Measurements from ENCODE around the gene UNC5A. TPM values are rescaled to one million over a fixed set of nuclear protein-coding genes. Genes with fewer than 3 reads are reported as not detected.

Gene UNC5A
- total and polyA plus RNA-seq, 2 of the 8 experiments (the other 6 are each of a cell fraction or from before 2014, with no cell fraction given): 4.0 to 7.6 TPM

- no peak overlapping the region for H2BK5ac ChIP-seq (ENCODE audit: low read depth, low read length)
- no peak overlapping the region for H2AK5ac ChIP-seq (ENCODE audit: low read depth, low read length)
- no peak overlapping the region for H4K8ac ChIP-seq (ENCODE audit: extremely low read depth, insufficient read depth, low read length)
- DNase-seq (ENCODE audit: low read depth in 1 of 2, low spot score in 2 of 2): no peak
- no peak overlapping the region for H3K56ac ChIP-seq (replicated peaks; ENCODE audit: insufficient read length, low read depth, low read length)
- H2AFZ ChIP-seq (ENCODE audit: low read length): no peak overlapping the region
- H3K79me2 ChIP-seq (ENCODE audit: control insufficient read depth in 1 of 2, insufficient read depth in 2 of 2, low read length in 2 of 2): no peaks in the 10 kb centered on the region
- no peaks in the 10 kb centered on the region for H3K4me1 ChIP-seq (replicated peaks in 1 of 4; ENCODE audit: control insufficient read depth in 3 of 4, insufficient read depth in 4 of 4, low read length in 3 of 4)
- H3K36me3 ChIP-seq (ENCODE audit: control insufficient read depth in 2 of 4, insufficient read depth in 4 of 4, low read length in 3 of 4): peaks cover 0 to 22% (median 1%) of the 10 kb centered on the region in 4 experiments; a peak in 3 of 8 replicates
- H3K9ac ChIP-seq (replicated peaks in 1 of 4; ENCODE audit: extremely low read depth in 1 of 4, low read depth in 3 of 4, low read length in 3 of 4): no peak overlapping the region
- 81% methylated on average over 1 of the region's 1 CpG; no CpG with 5 or more reads in 1 of the 2 experiments for WGBS, 2 experiments (ENCODE audit: extremely low coverage in 1 of 2, insufficient coverage in 1 of 2, insufficient read length in 1 of 2, insufficient replicate concordance in 2 of 2, low coverage in 1 of 2, low lambda C conversion rate in 2 of 2, missing lambda C conversion rate in 1 of 2)
- H3K23me2 ChIP-seq (ENCODE audit: low read depth, low read length): no peaks in the 10 kb centered on the region
- no peak overlapping the region for H2BK12ac ChIP-seq (ENCODE audit: low read depth, low read length)
- FAIRE-seq: no peak
- POLR2A ChIA-PET (ENCODE audit: partially characterized antibody): no interaction called here
- H2BK120ac ChIP-seq (replicated peaks; ENCODE audit: low read depth, low read length): no peak overlapping the region
- H3K9me3 ChIP-seq (ENCODE audit: insufficient read depth in 2 of 2, low read depth in 1 of 2, low read length in 1 of 2): no peaks in the 10 kb centered on the region
- H4K20me1 ChIP-seq (replicated peaks in 1 of 2; ENCODE audit: control insufficient read depth in 1 of 2, insufficient read depth in 2 of 2, low read length in 2 of 2): no peaks in the 10 kb centered on the region
- no peak overlapping the region for H3K27ac ChIP-seq (ENCODE audit: low read depth, low read length)
- TF ChIP-seq TBP (IDR thresholded peaks at IDR 0.05; ENCODE audit: low read depth, low read length): no peak
- TF ChIP-seq TAF1 (IDR thresholded peaks at IDR 0.05; ENCODE audit: low read depth, low read length): no peak
- no peak for TF ChIP-seq E2F6 (IDR thresholded peaks at IDR 0.05)
- no peak for TF ChIP-seq TCF12 (IDR thresholded peaks at IDR 0.05; ENCODE audit: low read depth, low read length)
- no peak for TF ChIP-seq HDAC6 (IDR thresholded peaks at IDR 0.05; ENCODE audit: low read depth, low read length)
- TF ChIP-seq KDM5A (IDR thresholded peaks at IDR 0.05; ENCODE audit: low read length): no peak
- TF ChIP-seq SUZ12 (IDR thresholded peaks at IDR 0.05; ENCODE audit: low read length): no peak
- no peak for TF ChIP-seq ATF3 (IDR thresholded peaks at IDR 0.05; ENCODE audit: insufficient read depth, low read depth, low read length)
- TF ChIP-seq YY1 (IDR thresholded peaks at IDR 0.05; ENCODE audit: low read depth, low read length): no peak
- H4K5ac ChIP-seq (ENCODE audit: insufficient read length, low read depth, low read length): no peak overlapping the region
- no peaks in the 10 kb centered on the region for H3K79me1 ChIP-seq (ENCODE audit: low read depth, low read length)
- H2BK15ac ChIP-seq (ENCODE audit: low read length): no peak overlapping the region
- H3K4ac ChIP-seq (replicated peaks; ENCODE audit: insufficient read length, low read depth, low read length): no peak overlapping the region
- no peak overlapping the region for H2BK20ac ChIP-seq (ENCODE audit: low read length)
- no peak overlapping the region for H4K91ac ChIP-seq (replicated peaks; ENCODE audit: insufficient read length, low read length)
- H3K27me3 ChIP-seq (replicated peaks in 1 of 4; ENCODE audit: control insufficient read depth in 3 of 4, extremely low read depth in 1 of 4, insufficient read depth in 3 of 4, low read length in 3 of 4): no peaks in the 10 kb centered on the region
- H3K23ac ChIP-seq (ENCODE audit: insufficient read length): no peak overlapping the region
- no peak overlapping the region for H3K18ac ChIP-seq (ENCODE audit: extremely low read depth, low read length)
- no peak overlapping the region for H3K14ac ChIP-seq (ENCODE audit: insufficient read length)
- no peak overlapping the region for H3K4me3 ChIP-seq (ENCODE audit: extremely low read depth in 1 of 4, insufficient read depth in 2 of 4, low read depth in 3 of 4, low read length in 4 of 4)
- CTCF ChIA-PET (ENCODE audit: partially characterized antibody): interaction anchor here (0.9 kb wide), 1 partner anchor 230 kb away, joined by 3 read pairs; no protein-coding TSS in a partner anchor
- no peak overlapping the region for H3K4me2 ChIP-seq (ENCODE audit: insufficient read depth in 1 of 2, low read depth in 2 of 2, low read length in 2 of 2)
These were observed 119.3 kb downstream of the UNC5A start for GRCh38 chr5:176929654-176930053.

Data from H1 (cell line).